Left kidney (tissue), 2 donors: ENCODE measurements around the gene D2HGDH. TPM values are rescaled to one million over a fixed set of nuclear protein-coding genes. Genes with fewer than 3 reads are reported as not detected.
"Not testable (repeated sequence)": the region's sequence is repeated elsewhere in the genome, so short reads cannot be mapped to it uniquely, and the experiment has no call there.

Experiments used
- DNase-seq: peaks from one replicate; pipeline ENCODE4 v3.0.0-alpha.2; 2013
- polyA plus RNA-seq: library from polyadenylated mRNA; unstranded; fragments of 120-200 nt; gene quantifications from one replicate; pipeline ENCODE4 v1.2.1, GENCODE V29; 2013; ENCODE audit not compliant: insufficient read length

Gene D2HGDH
- polyA plus RNA-seq, 1 donor, result 57.0 TPM

GRCh38 chr2:241793385-241793784 lies 59.0 kb downstream of the D2HGDH start:
- no peak for DNase-seq

- DNase-seq, result no peak
Measured at GRCh38 chr2:241794250-241794823, 59.9 kb downstream of the D2HGDH start.

- DNase-seq, result no peak
Measured at GRCh38 chr2:241795021-241795999, 60.9 kb downstream of the D2HGDH start.

GRCh38 chr2:241796209-241796608 lies 61.8 kb downstream of the D2HGDH start:
- DNase-seq, result no peak

GRCh38 chr2:241796610-241797138 lies 62.2 kb downstream of the D2HGDH start:
- no peak for DNase-seq

GRCh38 chr2:241797441-241798080 lies 63.1 kb downstream of the D2HGDH start:
- no peak for DNase-seq

- no peak for DNase-seq
Measured at GRCh38 chr2:241798081-241798630, 63.7 kb downstream of the D2HGDH start.

GRCh38 chr2:241798631-241799521 lies 64.4 kb downstream of the D2HGDH start:
- DNase-seq, result no peak

- DNase-seq, result no peak
Measured at GRCh38 chr2:241799522-241800197, 65.2 kb downstream of the D2HGDH start.

GRCh38 chr2:241800198-241800903 lies 65.9 kb downstream of the D2HGDH start:
- not testable (repeated sequence) for DNase-seq

GRCh38 chr2:241801611-241802420 lies 67.4 kb downstream of the D2HGDH start:
- no peak for DNase-seq

- DNase-seq, result no peak
Measured at GRCh38 chr2:241802421-241803318, 68.2 kb downstream of the D2HGDH start.

GRCh38 chr2:241803387-241804325 lies 69.2 kb downstream of the D2HGDH start:
- peak; percentile 57 for DNase-seq

GRCh38 chr2:241804326-241805229 lies 70.1 kb downstream of the D2HGDH start:
- DNase-seq, result no peak

- DNase-seq, result not testable (repeated sequence)
Measured at GRCh38 chr2:241806217-241806616, 71.8 kb downstream of the D2HGDH start.
